ENCODE measurements around the gene CD6.

Gene CD6

GRCh38 chr11:60935676-60936442 is 35.6 kb upstream of the CD6 start:
- DNase-seq, result no peak

DNA sequence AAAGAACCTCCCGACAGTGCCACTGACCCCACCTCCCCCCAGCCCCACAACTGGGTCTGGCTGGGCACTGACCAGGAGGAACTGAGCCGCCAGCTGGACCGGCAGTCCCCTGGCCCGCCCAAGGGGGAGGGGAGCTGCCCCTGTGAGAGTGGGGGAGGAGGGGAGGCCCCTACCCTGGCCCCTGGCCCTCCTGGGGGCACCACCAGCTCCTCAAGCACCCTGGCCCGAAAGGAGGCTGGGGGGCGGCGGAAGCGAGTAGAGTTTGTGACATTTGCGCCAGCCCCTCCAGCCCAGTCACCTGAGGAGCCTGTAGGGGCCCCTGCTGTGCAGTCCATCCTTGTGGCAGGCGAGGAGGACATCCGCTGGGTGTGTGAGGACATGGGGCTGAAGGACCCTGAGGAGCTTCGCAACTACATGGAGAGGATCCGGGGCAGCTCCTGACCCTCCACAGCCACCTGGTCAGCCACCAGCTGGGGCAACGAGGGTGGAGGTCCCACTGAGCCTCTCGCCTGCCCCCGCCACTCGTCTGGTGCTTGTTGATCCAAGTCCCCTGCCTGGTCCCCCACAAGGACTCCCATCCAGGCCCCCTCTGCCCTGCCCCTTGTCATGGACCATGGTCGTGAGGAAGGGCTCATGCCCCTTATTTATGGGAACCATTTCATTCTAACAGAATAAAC is 34.9 kb upstream of the CD6 start:
- DNase-seq, result no peak

DNA sequence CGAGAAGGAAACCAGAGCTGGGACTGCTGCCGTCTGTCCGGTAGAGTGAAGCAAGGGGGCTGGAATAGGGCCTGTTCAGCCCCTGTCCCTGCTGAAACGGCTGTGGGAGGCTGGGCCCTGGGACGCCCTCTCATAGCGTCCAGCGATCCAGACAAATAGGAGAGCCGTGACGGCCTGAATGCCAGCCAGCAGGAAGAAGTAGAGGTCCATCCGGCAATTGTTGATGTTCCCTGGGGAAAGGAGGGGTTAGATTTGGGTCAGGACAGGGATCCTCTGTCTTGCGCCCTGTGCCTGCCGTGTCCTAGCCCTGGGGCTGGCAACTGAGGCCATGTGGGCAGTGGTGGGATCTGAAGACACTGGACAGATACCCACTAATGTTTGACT is 34.3 kb upstream of the CD6 start:
- no peak for DNase-seq

DNA sequence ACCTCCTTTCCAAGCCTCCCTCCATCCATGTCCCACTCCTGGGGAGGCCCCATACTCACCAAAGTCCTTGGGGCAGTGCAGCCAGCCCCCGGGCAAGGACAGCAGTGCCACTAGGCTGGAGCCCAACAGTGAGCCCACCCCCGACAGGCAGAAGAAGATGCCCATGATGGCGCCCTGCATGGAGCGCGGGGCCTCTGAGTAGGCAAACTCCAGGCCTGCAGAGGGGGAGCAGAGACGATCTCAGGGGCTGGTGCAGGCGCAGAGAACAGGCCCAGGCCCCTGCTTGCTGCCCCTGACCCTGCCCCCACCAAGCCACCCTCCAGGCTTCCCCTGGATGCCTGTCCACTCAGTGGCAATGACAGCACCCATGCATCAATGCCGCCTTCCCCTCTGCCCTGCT is 33.7 kb upstream of the CD6 start:
- no peak for DNase-seq

DNA sequence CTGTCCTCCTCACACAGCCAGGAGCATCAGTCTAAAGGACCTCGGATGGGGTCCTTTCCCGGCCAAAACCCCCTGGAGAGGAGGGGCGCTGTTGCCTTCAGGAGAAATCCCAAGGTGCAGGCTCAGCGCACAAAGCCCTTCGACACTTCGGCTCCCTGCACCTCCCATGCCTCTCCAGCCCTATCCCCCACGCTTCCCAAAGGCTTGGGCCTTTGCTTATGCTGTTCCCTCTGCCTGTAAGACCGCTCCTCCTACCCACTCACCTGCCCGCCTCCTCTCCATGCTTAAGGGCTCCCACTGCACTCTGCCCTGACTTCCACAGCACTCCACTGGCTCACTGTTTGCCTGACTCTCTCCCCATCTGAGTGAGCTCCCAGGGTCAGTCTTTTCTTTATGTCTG is 33.0 kb upstream of the CD6 start:
- DNase-seq, result no peak

DNA sequence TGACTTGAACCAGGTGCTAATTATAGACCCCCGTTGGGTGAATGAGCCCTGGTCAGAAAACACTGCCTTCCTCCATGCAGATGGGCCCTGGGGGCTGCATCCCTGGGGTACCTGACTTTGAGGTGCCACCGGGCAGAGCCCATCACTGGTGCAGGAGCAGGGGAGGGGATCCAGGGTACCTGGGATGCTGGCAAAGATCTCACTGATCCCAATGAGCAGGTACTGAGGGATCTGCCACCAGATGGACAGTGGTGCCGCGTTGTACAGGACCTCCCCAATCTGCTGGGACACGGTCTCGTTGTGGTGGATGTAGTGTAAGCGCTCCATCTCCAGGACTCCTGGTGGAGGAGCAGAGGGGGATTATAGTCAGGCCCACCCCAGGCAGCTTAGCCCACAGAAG is 32.2 kb upstream of the CD6 start:
- no peak for DNase-seq

- DNase-seq, result no peak
These were observed 31.6 kb upstream of the CD6 start for GRCh38 chr11:60939855-60940254.

DNA sequence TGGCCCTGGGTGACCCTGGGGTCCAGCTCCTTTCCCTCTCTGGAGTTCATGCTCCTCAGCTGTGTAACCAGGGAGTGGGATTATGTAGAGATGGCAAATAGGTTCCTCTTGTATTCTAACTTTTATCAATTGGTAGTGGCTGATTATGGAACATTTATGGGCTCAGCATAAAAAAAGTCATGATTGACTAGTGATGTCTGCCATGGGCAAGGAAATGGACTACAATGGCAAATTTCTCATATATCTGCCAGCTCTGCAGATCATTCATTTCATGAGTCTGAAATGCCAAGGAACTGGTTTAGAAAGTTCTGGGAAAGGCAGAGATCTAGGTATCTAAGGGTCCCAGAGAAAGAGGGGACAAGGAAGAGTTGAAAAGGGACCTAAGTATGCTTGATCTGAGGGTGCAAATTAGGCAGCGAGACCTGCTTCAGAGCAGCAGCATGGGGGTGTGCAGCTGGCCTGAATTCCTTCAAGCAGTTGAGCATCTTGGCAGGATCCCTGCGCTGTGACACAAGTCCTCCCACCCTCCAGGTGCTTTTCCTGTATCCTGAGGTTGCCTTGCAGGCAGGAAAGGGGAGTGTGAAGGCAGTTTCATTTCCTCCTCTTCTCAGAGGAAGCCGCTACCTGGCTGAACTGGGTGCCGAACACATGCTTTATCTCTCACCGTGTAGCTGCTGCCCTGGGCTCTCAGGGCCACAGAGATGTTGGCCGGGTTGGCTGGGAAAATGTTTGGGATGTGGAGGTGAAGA is 29.9 kb upstream of the CD6 start:
- DNase-seq, result no peak

GRCh38 chr11:60942219-60942618 is 29.3 kb upstream of the CD6 start:
- DNase-seq, result no peak

- no peak for DNase-seq
These were observed 28.4 kb upstream of the CD6 start for GRCh38 chr11:60942970-60943565.

- DNase-seq, result no peak
These were observed 26.8 kb upstream of the CD6 start for GRCh38 chr11:60944490-60945294.

- no peak for DNase-seq
These were observed 26.2 kb upstream of the CD6 start for GRCh38 chr11:60945295-60945667.

DNA sequence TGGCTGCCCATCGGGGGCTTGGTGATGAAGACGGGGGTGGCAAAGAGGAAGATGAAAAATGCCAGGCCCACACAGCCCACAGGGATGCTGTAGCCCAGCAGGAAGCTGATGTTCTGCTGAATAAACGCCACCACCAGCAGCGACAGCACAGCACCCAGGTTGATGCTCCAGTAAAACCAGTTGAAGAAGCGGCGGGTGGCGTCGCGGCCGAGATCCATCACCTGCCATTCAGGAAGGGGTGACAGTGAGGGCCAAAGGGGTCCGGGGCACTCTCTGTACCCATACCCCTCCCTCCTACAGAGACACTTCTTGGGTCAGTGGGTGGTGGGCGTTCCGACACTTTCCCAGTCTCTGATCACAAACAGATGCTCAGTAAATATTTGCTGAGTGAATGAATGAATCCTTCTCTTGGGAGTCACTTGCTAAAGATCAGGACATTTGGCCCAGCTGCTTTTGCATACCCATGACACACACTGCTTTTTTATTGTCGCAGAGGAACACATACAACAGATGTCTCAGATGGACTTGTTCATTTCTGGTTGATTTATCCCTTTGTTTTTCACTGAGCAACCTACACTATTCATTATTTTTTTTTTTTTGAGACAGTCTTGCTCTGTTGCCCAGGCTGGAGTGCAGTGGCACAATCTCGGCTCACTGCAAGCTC is 24.7 kb upstream of the CD6 start:
- no peak for DNase-seq

- DNase-seq, result no peak
These were observed 23.8 kb upstream of the CD6 start for GRCh38 chr11:60947700-60948099.

GRCh38 chr11:60948250-60948649 is 23.2 kb upstream of the CD6 start:
- DNase-seq, result no peak

- no peak for DNase-seq
These were observed 21.5 kb upstream of the CD6 start for GRCh38 chr11:60950024-60950423.

DNA sequence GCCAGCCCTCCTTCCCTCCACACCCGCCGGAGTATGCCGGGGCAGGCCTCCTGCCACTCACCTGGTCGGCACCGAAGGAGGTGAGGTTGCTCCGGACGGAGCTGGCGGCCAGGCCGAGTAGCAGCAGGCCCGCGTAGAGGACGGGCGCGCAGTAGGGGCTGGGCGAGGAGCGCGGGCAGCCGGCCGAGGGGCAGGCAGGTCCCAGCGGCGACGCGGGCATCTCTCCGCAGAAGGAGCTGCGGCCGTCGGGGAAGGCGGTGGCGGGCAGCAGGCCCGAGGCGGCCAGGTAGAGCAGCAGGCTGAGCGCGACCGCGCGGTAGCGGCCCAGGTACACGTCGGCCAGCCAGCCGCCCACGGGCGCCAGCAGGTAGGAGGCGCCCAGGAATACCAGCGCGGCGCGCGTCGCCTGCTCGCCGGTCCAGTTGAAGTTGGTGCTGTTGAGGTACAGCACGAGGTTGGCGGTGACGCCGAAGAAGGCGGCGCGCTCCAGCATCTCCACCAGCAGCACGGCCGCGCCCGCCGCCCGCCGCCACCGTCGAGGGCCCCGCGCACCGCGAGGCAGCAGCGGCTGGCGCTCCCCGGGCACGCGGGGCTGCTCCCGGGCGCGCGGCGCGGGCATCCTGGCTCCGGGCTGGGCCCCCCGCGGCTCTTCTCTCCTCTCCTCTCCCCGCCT is 20.4 kb upstream of the CD6 start:
- no peak for DNase-seq

- no peak for DNase-seq
These were observed 19.9 kb upstream of the CD6 start for GRCh38 chr11:60951606-60951903.

DNA sequence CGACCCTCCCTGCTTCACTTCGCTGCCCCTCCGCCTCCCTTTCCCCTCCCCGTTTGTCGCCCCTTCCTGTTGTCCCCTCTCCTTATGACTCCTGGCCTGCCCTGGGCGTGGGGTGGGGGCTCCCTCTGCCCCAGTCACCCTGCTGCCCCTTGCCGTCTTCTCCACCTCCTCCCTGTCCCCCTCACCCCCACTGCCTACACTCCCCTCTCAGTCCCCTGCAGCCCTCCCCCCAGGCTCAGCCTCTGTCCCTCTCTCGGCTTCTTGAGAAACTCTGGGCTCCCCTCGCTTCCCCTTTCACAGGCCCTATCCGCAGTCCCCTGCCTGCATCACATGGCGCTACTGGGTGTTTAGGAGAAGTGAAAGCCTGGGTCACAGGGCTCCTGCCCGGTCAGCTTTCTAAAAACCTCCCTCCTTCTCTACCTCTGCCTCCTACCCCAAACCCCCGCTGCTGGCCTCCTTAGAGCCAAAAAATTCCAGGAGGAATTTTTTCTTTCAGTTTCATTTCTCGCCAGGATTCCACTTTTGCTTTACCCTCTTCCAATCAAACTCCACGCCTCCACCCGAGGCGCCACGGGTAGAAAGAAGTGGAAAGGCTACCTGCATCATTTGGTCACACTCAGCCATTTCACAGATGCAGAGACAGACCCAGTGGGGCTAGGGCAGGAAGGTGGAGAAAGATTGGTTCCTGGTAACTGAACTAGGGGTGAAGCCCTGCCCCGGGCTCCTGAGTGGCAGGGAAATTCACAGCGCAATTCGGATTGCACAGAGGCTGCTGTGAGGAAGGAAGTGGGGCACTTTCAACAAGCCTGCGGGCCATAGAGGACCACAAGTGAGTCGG is 19.4 kb upstream of the CD6 start, which contains the start of gene SLC15A3:
TSS of gene SLC15A3 (minus strand) at position 273 of the 838 bp plus-strand sequence. CDS start 625 bp downstream, outside the sequence.
- DNase-seq, result no peak

DNA sequence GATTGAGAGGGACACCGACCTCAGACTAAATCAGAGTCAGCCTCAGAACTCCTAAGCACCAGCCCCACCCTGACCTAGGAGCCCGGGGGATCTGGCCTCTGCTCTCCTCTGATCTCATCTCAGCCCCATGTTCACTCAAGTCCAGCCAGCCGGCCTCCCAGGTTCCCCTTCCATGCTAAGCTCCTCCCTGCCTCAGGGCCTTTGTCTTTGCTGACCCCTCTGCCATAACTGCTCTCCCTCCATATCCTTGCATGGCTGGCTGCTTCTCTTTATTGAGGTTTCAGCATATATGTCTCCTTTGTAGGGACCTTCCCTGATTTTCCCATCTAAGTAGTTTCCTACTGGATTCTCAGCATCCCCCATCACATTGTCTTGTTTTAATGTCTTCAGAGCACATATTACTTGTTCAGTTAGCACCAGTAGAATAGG is 18.7 kb upstream of the CD6 start:
- no peak for DNase-seq

- DNase-seq, result no peak
These were observed 17.7 kb upstream of the CD6 start for GRCh38 chr11:60953781-60954180.

All from NCI-H1417 treated with DMSO at 0.1 percent for 48 hours (cell line).